Activated T-helper 2 cell treated with anti-CD3 and anti-CD28 coated beads, Interferon-gamma antibody, Interleukin-2, Interleukin-4, amounts not matched to agents 10 μg/mL and 5 μg/mL and 100 μg/mL, durations not matched to agents 14 hours and 24 hours and 36 hours (primary cell): Measurements from ENCODE around the gene CCDC110. TPM values are rescaled to one million over a fixed set of nuclear protein-coding genes. Genes with fewer than 3 reads are reported as not detected.

Source experiments
- DNase-seq: peaks from one replicate; pipeline ENCODE4 v3.0.0; 2021; ENCODE audit warnings: low spot score
- H3K27ac Mint-ChIP-seq: one replicate; pipeline ENCODE4 v1.8.0; 2021; ENCODE audit warnings: mixed read lengths
- H3K27me3 Mint-ChIP-seq: one replicate; pipeline ENCODE4 v1.8.0; 2021; ENCODE audit warnings: low read depth, mixed read lengths
- H3K36me3 Mint-ChIP-seq: one replicate; pipeline ENCODE4 v1.8.0; 2021; ENCODE audit warnings: low read depth, mixed read lengths
- H3K4me1 Mint-ChIP-seq: one replicate; pipeline ENCODE4 v1.8.0; 2021; ENCODE audit warnings: low read depth, mixed read lengths
- H3K4me3 Mint-ChIP-seq: one replicate; pipeline ENCODE4 v1.8.0; 2021; ENCODE audit warnings: low read depth, mild to moderate bottlenecking, moderate library complexity, mixed read lengths
- H3K9me3 Mint-ChIP-seq: one replicate; pipeline ENCODE4 v1.8.0; 2021; ENCODE audit warnings: mixed read lengths
- intact Hi-C: fragments of 100-400 bp; cut with micrococcal nuclease; formaldehyde crosslinking; loops from one replicate; pipeline ENCODE4 v1.15.1; 2023
- total RNA-seq: library from RNA; stranded (reverse); gene quantifications from 2 replicates; pipeline ENCODE4 v1.2.3, GENCODE V29; 2022

The CCDC110 gene
- total RNA-seq, 1 donor from 2014 or later: not detected

- Mint-ChIP-seq H3K4me3 (no peak overlapping the region), H3K36me3 (no peaks in the 10 kb centered on the region), H3K27ac (no peak overlapping the region), H3K27me3 (peaks cover 58% of the 10 kb centered on the region), H3K4me1 (peaks cover 8% of the 10 kb centered on the region), H3K9me3 (no peaks in the 10 kb centered on the region)
- DNase-seq: no peak
- intact Hi-C loops: no loop called here
Measured at GRCh38 chr4:185468999-185469398, 2.5 kb downstream of the CCDC110 start.

- Mint-ChIP-seq H3K4me3 (no peak overlapping the region), H3K27me3 (peaks cover 50% of the 10 kb centered on the region)
Measured at GRCh38 chr4:185467991-185468390, 3.5 kb downstream of the CCDC110 start.

GRCh38 chr4:185467101-185467500 lies 4.4 kb downstream of the CCDC110 start:
- H3K4me1 Mint-ChIP-seq: peaks cover 8% of the 10 kb centered on the region
- no peak overlapping the region for H3K27ac Mint-ChIP-seq
- no peak overlapping the region for H3K4me3 Mint-ChIP-seq
- H3K9me3 Mint-ChIP-seq: no peaks in the 10 kb centered on the region
- no peak for DNase-seq
- intact Hi-C loops: no loop called here
- H3K27me3 Mint-ChIP-seq: peaks cover 49% of the 10 kb centered on the region
- no peaks in the 10 kb centered on the region for H3K36me3 Mint-ChIP-seq

More at GRCh38 chr4:185467991-185468390, 3.5 kb downstream of the CCDC110 start:
- intact Hi-C loops: no loop called here
- no peaks in the 10 kb centered on the region for H3K9me3 Mint-ChIP-seq
- no peak overlapping the region for H3K27ac Mint-ChIP-seq
- no peaks in the 10 kb centered on the region for H3K36me3 Mint-ChIP-seq
- H3K4me1 Mint-ChIP-seq: peaks cover 8% of the 10 kb centered on the region
- DNase-seq: no peak

GRCh38 chr4:185465707-185466106 lies 5.8 kb downstream of the CCDC110 start:
- DNase-seq: no peak
- H3K27ac Mint-ChIP-seq: no peak overlapping the region
- intact Hi-C loops: no loop called here
- no peak overlapping the region for H3K4me3 Mint-ChIP-seq
- H3K27me3 Mint-ChIP-seq: peaks cover 50% of the 10 kb centered on the region
- H3K36me3 Mint-ChIP-seq: no peaks in the 10 kb centered on the region
- no peaks in the 10 kb centered on the region for H3K9me3 Mint-ChIP-seq
- H3K4me1 Mint-ChIP-seq: peaks cover 4% of the 10 kb centered on the region

- H3K4me3 Mint-ChIP-seq: no peak overlapping the region
- DNase-seq: no peak
- H3K4me1 Mint-ChIP-seq: no peaks in the 10 kb centered on the region
- peaks cover 51% of the 10 kb centered on the region for H3K27me3 Mint-ChIP-seq
- H3K27ac Mint-ChIP-seq: no peak overlapping the region
- intact Hi-C loops: no loop called here
- no peaks in the 10 kb centered on the region for H3K36me3 Mint-ChIP-seq
- no peaks in the 10 kb centered on the region for H3K9me3 Mint-ChIP-seq
Measured at GRCh38 chr4:185464887-185465286, 6.6 kb downstream of the CCDC110 start.

- no peaks in the 10 kb centered on the region for H3K36me3 Mint-ChIP-seq
- peaks cover 51% of the 10 kb centered on the region for H3K27me3 Mint-ChIP-seq
- H3K9me3 Mint-ChIP-seq: no peaks in the 10 kb centered on the region
- H3K4me1 Mint-ChIP-seq: no peaks in the 10 kb centered on the region
- intact Hi-C loops: no loop called here
- no peak overlapping the region for H3K4me3 Mint-ChIP-seq
- H3K27ac Mint-ChIP-seq: no peak overlapping the region
- DNase-seq: no peak
Measured at GRCh38 chr4:185464183-185464582, 7.3 kb downstream of the CCDC110 start.

- intact Hi-C loops: no loop called here
- no peak overlapping the region for H3K27ac Mint-ChIP-seq
- H3K36me3 Mint-ChIP-seq: no peaks in the 10 kb centered on the region
- H3K9me3 Mint-ChIP-seq: no peaks in the 10 kb centered on the region
- no peak for DNase-seq
- H3K4me3 Mint-ChIP-seq: no peak overlapping the region
- peaks cover 51% of the 10 kb centered on the region for H3K27me3 Mint-ChIP-seq
- no peaks in the 10 kb centered on the region for H3K4me1 Mint-ChIP-seq
Measured at GRCh38 chr4:185463541-185463940, 8.0 kb downstream of the CCDC110 start.

GRCh38 chr4:185461565-185461964 lies 10.0 kb downstream of the CCDC110 start:
- DNase-seq: no peak
- no peaks in the 10 kb centered on the region for H3K36me3 Mint-ChIP-seq
- no peaks in the 10 kb centered on the region for H3K9me3 Mint-ChIP-seq
- peaks cover 44% of the 10 kb centered on the region for H3K27me3 Mint-ChIP-seq
- H3K4me3 Mint-ChIP-seq: no peak overlapping the region
- H3K27ac Mint-ChIP-seq: no peak overlapping the region
- H3K4me1 Mint-ChIP-seq: no peaks in the 10 kb centered on the region
- intact Hi-C loops: no loop called here

- no peaks in the 10 kb centered on the region for H3K36me3 Mint-ChIP-seq
- H3K4me3 Mint-ChIP-seq: no peak overlapping the region
- H3K27ac Mint-ChIP-seq: no peak overlapping the region
- DNase-seq: no peak
- H3K4me1 Mint-ChIP-seq: no peaks in the 10 kb centered on the region
- peaks cover 33% of the 10 kb centered on the region for H3K27me3 Mint-ChIP-seq
- intact Hi-C loops: no loop called here
- H3K9me3 Mint-ChIP-seq: no peaks in the 10 kb centered on the region
Measured at GRCh38 chr4:185457136-185457535, 14.4 kb downstream of the CCDC110 start.

- Mint-ChIP-seq H3K9me3 (no peaks in the 10 kb centered on the region), H3K4me1 (no peaks in the 10 kb centered on the region), H3K4me3 (no peak overlapping the region), H3K27ac (no peak overlapping the region), H3K36me3 (no peaks in the 10 kb centered on the region), H3K27me3 (peaks cover 32% of the 10 kb centered on the region)
- no peak for DNase-seq
- intact Hi-C loops: no loop called here
Measured at GRCh38 chr4:185456131-185456530, 15.4 kb downstream of the CCDC110 start.

- Mint-ChIP-seq H3K27me3 (peaks cover 4% of the 10 kb centered on the region), H3K9me3 (no peaks in the 10 kb centered on the region), H3K4me1 (no peaks in the 10 kb centered on the region), H3K4me3 (no peak overlapping the region), H3K36me3 (no peaks in the 10 kb centered on the region), H3K27ac (no peak overlapping the region)
- DNase-seq: no peak
- intact Hi-C loops: no loop called here
Measured at GRCh38 chr4:185445209-185445608, 26.3 kb downstream of the CCDC110 start.

- intact Hi-C loops: no loop called here
- Mint-ChIP-seq H3K4me1 (no peaks in the 10 kb centered on the region), H3K27ac (no peak overlapping the region), H3K4me3 (no peak overlapping the region), H3K36me3 (no peaks in the 10 kb centered on the region), H3K27me3 (peaks cover 2% of the 10 kb centered on the region), H3K9me3 (no peaks in the 10 kb centered on the region)
- DNase-seq: no peak
Measured at GRCh38 chr4:185441479-185441878, 30.1 kb downstream of the CCDC110 start.

GRCh38 chr4:185437809-185438208 lies 33.7 kb downstream of the CCDC110 start:
- Mint-ChIP-seq H3K4me3 (no peak overlapping the region), H3K27ac (no peak overlapping the region), H3K36me3 (no peaks in the 10 kb centered on the region), H3K9me3 (no peaks in the 10 kb centered on the region), H3K27me3 (peaks cover 8% of the 10 kb centered on the region), H3K4me1 (no peaks in the 10 kb centered on the region)
- intact Hi-C loops: no loop called here
- no peak for DNase-seq

GRCh38 chr4:185435466-185435865 lies 36.1 kb downstream of the CCDC110 start:
- H3K36me3 Mint-ChIP-seq: no peaks in the 10 kb centered on the region
- no peak overlapping the region for H3K4me3 Mint-ChIP-seq
- H3K4me1 Mint-ChIP-seq: no peaks in the 10 kb centered on the region
- no peak overlapping the region for H3K27ac Mint-ChIP-seq
- no peaks in the 10 kb centered on the region for H3K9me3 Mint-ChIP-seq
- intact Hi-C loops: no loop called here
- peaks cover 10% of the 10 kb centered on the region for H3K27me3 Mint-ChIP-seq
- DNase-seq: no peak
